Tibial nerve (tissue), 4 donors: ENCODE data around the gene CFAP46. TPM values are rescaled to one million over a fixed set of nuclear protein-coding genes. Genes with fewer than 3 reads are reported as not detected.

Experiments
- DNase-seq, 2 donors: peaks; one replicate each; pipeline ENCODE4 v3.0.0-alpha.2; 2019; ENCODE audit warnings: low spot score in 2 of 2
- H3K27ac ChIP-seq, 4 donors: fragments of 200-600 bp; sonication (generic) in 3 of 4; one replicate each; pipeline ENCODE4 v1.5.1; 2017 to 2019; ENCODE audit warnings: mild to moderate bottlenecking in 1 of 4
- H3K27me3 ChIP-seq, 2 donors: fragments of 200-600 bp; sonication (generic) in 1 of 2; one replicate each; pipeline versions ENCODE4 v1.5.1 to v1.6.0; 2017 to 2019
- H3K36me3 ChIP-seq, 3 donors: fragments of 200-600 bp; sonication (generic); one replicate each; pipeline ENCODE4 v1.5.1; 2018 to 2019
- H3K4me1 ChIP-seq, 4 donors: fragments of 200-600 bp; sonication (generic) in 3 of 4; one replicate each; pipeline ENCODE4 v1.5.1; 2017 to 2019
- H3K4me3 ChIP-seq, 4 donors: fragments of 200-600 bp; sonication (generic) in 3 of 4; one replicate each; pipeline ENCODE4 v1.5.1; 2017 to 2019; ENCODE audit warnings: mild to moderate bottlenecking in 1 of 4, moderate library complexity in 1 of 4
- H3K9me3 ChIP-seq, 4 donors: fragments of 200-600 bp; sonication (generic) in 3 of 4; one replicate each; pipeline ENCODE4 v1.5.1; 2017 to 2019
- CTCF ChIP-seq, 5 experiments: fragments of 200-600 bp in 3 of 5; fragments of 450-650 bp in 2 of 5; sonication (generic) in 3 of 5; IDR thresholded peaks; one replicate each; pipeline ENCODE4 v1.5.1; 2016 to 2019; ENCODE audit warnings: antibody characterized with exemption in 5 of 5, mild to moderate bottlenecking in 3 of 5, moderate library complexity in 2 of 5
- EP300 ChIP-seq, 2 donors: sonication (generic); formaldehyde crosslinking; IDR thresholded peaks; one replicate each; pipeline ENCODE4 v1.6.1; 2017; ENCODE audit warnings: antibody characterized with exemption in 2 of 2, mild to moderate bottlenecking in 1 of 2
- POLR2A ChIP-seq, 2 donors: fragments of 450-650 bp; IDR thresholded peaks; one replicate each; pipeline ENCODE4 v1.6.1; 2017; ENCODE audit warnings: antibody characterized with exemption in 2 of 2, mild to moderate bottlenecking in 2 of 2, moderate library complexity in 2 of 2
- WGBS, 2 donors: methylation state at CpG; one replicate each; pipeline ENCODE4 v1.1.5; 2018; 5-methylcytosine and 5-hydroxymethylcytosine counted together
- total RNA-seq, 4 donors: library from RNA; depleted of rRNA; stranded (reverse); fragments of >200 nt; gene quantifications; one replicate each; pipeline ENCODE4 v1.1.0, GENCODE V29; 2016

Gene CFAP46
- total RNA-seq, 4 donors from 2014 or later: 0.90 to 1.4 TPM; not detected in 2

GRCh38 chr10:132927824-132928223, 14.5 kb downstream of the CFAP46 start:
- 78 to 79% methylated on average over 9 to 11 of the region's 11 CpGs for WGBS, 2 donors

GRCh38 chr10:132926777-132927650, 15.4 kb downstream of the CFAP46 start:
- WGBS, 2 donors: 87 to 89% methylated on average over 22 to 52 of the region's 52 CpGs
- no peak overlapping the region for H3K4me3 ChIP-seq
- H3K27me3 ChIP-seq: no peaks in the 10 kb centered on the region
- no peaks in the 10 kb centered on the region for H3K9me3 ChIP-seq
- TF ChIP-seq CTCF (IDR thresholded peaks at IDR 0.05) (no peak), EP300 (IDR thresholded peaks at IDR 0.05) (no peak), POLR2A (IDR thresholded peaks at IDR 0.05) (no peak)
- no peaks in the 10 kb centered on the region for H3K4me1 ChIP-seq
- DNase-seq: no peak
- H3K36me3 ChIP-seq: no peaks in the 10 kb centered on the region
- no peak overlapping the region for H3K27ac ChIP-seq

More at GRCh38 chr10:132927824-132928223, 14.5 kb downstream of the CFAP46 start:
- Histone ChIP-seq H3K4me3 (no peak overlapping the region), H3K9me3 (no peaks in the 10 kb centered on the region), H3K36me3 (no peaks in the 10 kb centered on the region), H3K27me3 (no peaks in the 10 kb centered on the region), H3K27ac (no peak overlapping the region), H3K4me1 (no peaks in the 10 kb centered on the region)
- TF ChIP-seq CTCF (IDR thresholded peaks at IDR 0.05) (no peak), POLR2A (IDR thresholded peaks at IDR 0.05) (no peak), EP300 (IDR thresholded peaks at IDR 0.05) (no peak)
- no peak for DNase-seq

GRCh38 chr10:132926070-132926469, 16.3 kb downstream of the CFAP46 start:
- no peak for DNase-seq
- Histone ChIP-seq H3K9me3 (no peaks in the 10 kb centered on the region), H3K36me3 (no peaks in the 10 kb centered on the region), H3K4me3 (no peak overlapping the region), H3K27ac (no peak overlapping the region), H3K27me3 (no peaks in the 10 kb centered on the region), H3K4me1 (no peaks in the 10 kb centered on the region)
- WGBS, 2 donors: 84 to 88% methylated on average over 14 to 21 of the region's 21 CpGs
- no peak for TF ChIP-seq POLR2A (IDR thresholded peaks at IDR 0.05)
- no peak for TF ChIP-seq CTCF (IDR thresholded peaks at IDR 0.05)

GRCh38 chr10:132925614-132926013, 16.8 kb downstream of the CFAP46 start:
- no peak for DNase-seq
- 89 to 91% methylated on average over 13 to 22 of the region's 22 CpGs for WGBS, 2 donors

More at GRCh38 chr10:132925614-132926013, 16.8 kb downstream of the CFAP46 start:
- Histone ChIP-seq H3K27ac (no peak overlapping the region), H3K9me3 (no peaks in the 10 kb centered on the region), H3K4me3 (no peak overlapping the region), H3K4me1 (no peaks in the 10 kb centered on the region), H3K27me3 (no peaks in the 10 kb centered on the region), H3K36me3 (no peaks in the 10 kb centered on the region)
- TF ChIP-seq POLR2A (IDR thresholded peaks at IDR 0.05) (no peak), CTCF (IDR thresholded peaks at IDR 0.05) (no peak)
